ENCODE data around the gene HS1BP3. TPM values are rescaled to one million over a fixed set of nuclear protein-coding genes. Genes with fewer than 3 reads are reported as not detected.

HS1BP3 gene
- polyA plus RNA-seq, 1 donor: 30.7 TPM

DNA sequence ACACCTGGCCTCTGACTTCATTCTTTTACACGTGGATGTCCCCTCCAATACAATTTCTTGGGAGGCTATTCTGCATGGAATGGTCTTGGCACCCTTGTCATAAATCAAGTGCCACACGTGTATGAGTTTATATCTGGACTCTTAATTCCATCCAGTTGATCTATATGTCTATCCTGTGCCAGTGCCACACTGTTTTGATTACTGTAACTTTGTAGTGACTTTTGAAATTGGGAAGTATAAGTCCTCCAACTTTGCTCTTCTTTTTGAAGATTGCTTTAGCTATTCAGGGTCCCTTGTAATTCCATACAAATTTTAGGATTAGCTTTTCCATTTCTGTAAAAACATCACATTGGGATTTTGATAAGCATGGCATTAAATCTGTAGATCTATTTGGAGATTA, 43.5 kb downstream of the HS1BP3 start:
- H3K9me3 ChIP-seq (ENCODE audit: control insufficient read depth, low read depth, low read length): no peaks in the 10 kb centered on the region
- no peaks in the 10 kb centered on the region for H3K36me3 ChIP-seq (ENCODE audit: control insufficient read depth, insufficient read depth, low read length)
- no peak overlapping the region for H3K4me3 ChIP-seq (ENCODE audit: low read length)
- DNase-seq: no peak
- no peak overlapping the region for H3K27ac ChIP-seq (ENCODE audit: low read length)
- no peaks in the 10 kb centered on the region for H3K27me3 ChIP-seq (ENCODE audit: control insufficient read depth, insufficient read depth, low read length)
- WGBS (ENCODE audit: insufficient coverage, low lambda C conversion rate): no CpG with 5 or more reads among the region's 2 CpGs
- H3K4me1 ChIP-seq (ENCODE audit: control insufficient read depth, insufficient read depth, low read length): peaks cover 28% of the 10 kb centered on the region

DNA sequence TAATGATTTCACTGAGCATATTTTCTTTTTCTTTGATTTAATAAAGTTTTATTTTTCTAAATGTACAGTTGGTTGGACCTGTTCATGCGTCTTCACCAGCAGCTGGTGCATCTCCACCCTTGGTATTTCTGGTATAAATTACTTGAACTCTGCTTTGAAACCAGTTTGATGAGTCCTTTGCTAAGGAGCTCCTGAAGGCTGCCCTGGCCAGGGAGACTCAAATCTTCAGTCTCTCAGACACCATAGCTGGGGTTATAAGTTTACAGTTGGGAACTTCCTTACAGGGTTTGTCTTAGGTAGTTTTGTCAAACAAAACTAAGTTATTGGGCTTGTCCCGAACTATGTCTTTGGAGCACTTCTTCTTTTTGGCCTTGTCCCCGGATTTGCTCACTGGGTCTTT, 44.7 kb downstream of the HS1BP3 start:
- 79% methylated on average over 2 of the region's 3 CpGs for WGBS (ENCODE audit: insufficient coverage, low lambda C conversion rate)
- Histone ChIP-seq H3K9me3 (ENCODE audit: control insufficient read depth, low read depth, low read length) (no peaks in the 10 kb centered on the region), H3K27me3 (ENCODE audit: control insufficient read depth, insufficient read depth, low read length) (no peaks in the 10 kb centered on the region), H3K36me3 (ENCODE audit: control insufficient read depth, insufficient read depth, low read length) (no peaks in the 10 kb centered on the region), H3K27ac (ENCODE audit: low read length) (no peak overlapping the region), H3K4me1 (ENCODE audit: control insufficient read depth, insufficient read depth, low read length) (peaks cover 23% of the 10 kb centered on the region), H3K4me3 (ENCODE audit: low read length) (no peak overlapping the region)
- DNase-seq: no peak

- H3K36me3 ChIP-seq (ENCODE audit: control insufficient read depth, insufficient read depth, low read length): no peaks in the 10 kb centered on the region
- H3K4me1 ChIP-seq (ENCODE audit: control insufficient read depth, insufficient read depth, low read length): peaks cover 14% of the 10 kb centered on the region
- H3K27me3 ChIP-seq (ENCODE audit: control insufficient read depth, insufficient read depth, low read length): no peaks in the 10 kb centered on the region
- peak in 1 of 2 donors; percentile 46 for DNase-seq
- H3K4me3 ChIP-seq (ENCODE audit: low read length): no peak overlapping the region
- WGBS (ENCODE audit: insufficient coverage, low lambda C conversion rate): 67% methylated on average over 1 of the region's 5 CpGs
- no peaks in the 10 kb centered on the region for H3K9me3 ChIP-seq (ENCODE audit: control insufficient read depth, low read depth, low read length)
- no peak overlapping the region for H3K27ac ChIP-seq (ENCODE audit: low read length)
These were observed 45.9 kb downstream of the HS1BP3 start for GRCh38 chr2:20604951-20605381.

- Histone ChIP-seq H3K9me3 (ENCODE audit: control insufficient read depth, low read depth, low read length) (no peaks in the 10 kb centered on the region), H3K27me3 (ENCODE audit: control insufficient read depth, insufficient read depth, low read length) (no peaks in the 10 kb centered on the region), H3K27ac (ENCODE audit: low read length) (no peak overlapping the region), H3K4me3 (ENCODE audit: low read length) (no peak overlapping the region), H3K4me1 (ENCODE audit: control insufficient read depth, insufficient read depth, low read length) (peaks cover 10% of the 10 kb centered on the region), H3K36me3 (ENCODE audit: control insufficient read depth, insufficient read depth, low read length) (no peaks in the 10 kb centered on the region)
- no CpG with 5 or more reads among the region's 7 CpGs for WGBS (ENCODE audit: insufficient coverage, low lambda C conversion rate)
- DNase-seq: no peak
These were observed 46.4 kb downstream of the HS1BP3 start for GRCh38 chr2:20604401-20604911.

- no peak for DNase-seq
- Histone ChIP-seq H3K4me1 (ENCODE audit: control insufficient read depth, insufficient read depth, low read length) (peaks cover 5% of the 10 kb centered on the region), H3K36me3 (ENCODE audit: control insufficient read depth, insufficient read depth, low read length) (no peaks in the 10 kb centered on the region), H3K9me3 (ENCODE audit: control insufficient read depth, low read depth, low read length) (no peaks in the 10 kb centered on the region), H3K27ac (ENCODE audit: low read length) (no peak overlapping the region), H3K4me3 (ENCODE audit: low read length) (no peak overlapping the region), H3K27me3 (ENCODE audit: control insufficient read depth, insufficient read depth, low read length) (no peaks in the 10 kb centered on the region)
- no CpG with 5 or more reads among the region's 5 CpGs for WGBS (ENCODE audit: insufficient coverage, low lambda C conversion rate)
These were observed 47.1 kb downstream of the HS1BP3 start for GRCh38 chr2:20603791-20604190.

DNA sequence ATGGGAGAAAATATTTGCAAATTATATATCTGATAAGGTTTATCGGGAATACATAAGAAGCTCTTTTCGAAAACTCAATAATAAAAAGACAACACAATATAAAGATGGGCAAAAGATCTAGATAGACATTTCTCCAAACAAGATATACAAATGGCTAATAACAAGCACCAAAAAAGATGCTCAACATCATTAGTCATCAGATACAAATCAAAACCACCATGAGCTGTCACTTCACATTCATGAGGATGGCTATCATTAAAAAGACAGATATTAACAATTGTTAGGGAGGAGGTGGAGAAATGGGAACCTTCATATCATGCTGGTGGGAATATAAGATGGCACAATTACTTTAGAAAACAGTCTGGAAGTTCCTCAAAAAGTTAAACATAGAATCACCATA, 48.1 kb downstream of the HS1BP3 start:
- H3K27me3 ChIP-seq (ENCODE audit: control insufficient read depth, insufficient read depth, low read length): no peaks in the 10 kb centered on the region
- H3K9me3 ChIP-seq (ENCODE audit: control insufficient read depth, low read depth, low read length): no peaks in the 10 kb centered on the region
- H3K4me3 ChIP-seq (ENCODE audit: low read length): no peak overlapping the region
- H3K27ac ChIP-seq (ENCODE audit: low read length): no peak overlapping the region
- H3K36me3 ChIP-seq (ENCODE audit: control insufficient read depth, insufficient read depth, low read length): no peaks in the 10 kb centered on the region
- no peak for DNase-seq
- peaks cover 6% of the 10 kb centered on the region for H3K4me1 ChIP-seq (ENCODE audit: control insufficient read depth, insufficient read depth, low read length)
- no CpG with 5 or more reads among the region's 2 CpGs for WGBS (ENCODE audit: insufficient coverage, low lambda C conversion rate)

DNA sequence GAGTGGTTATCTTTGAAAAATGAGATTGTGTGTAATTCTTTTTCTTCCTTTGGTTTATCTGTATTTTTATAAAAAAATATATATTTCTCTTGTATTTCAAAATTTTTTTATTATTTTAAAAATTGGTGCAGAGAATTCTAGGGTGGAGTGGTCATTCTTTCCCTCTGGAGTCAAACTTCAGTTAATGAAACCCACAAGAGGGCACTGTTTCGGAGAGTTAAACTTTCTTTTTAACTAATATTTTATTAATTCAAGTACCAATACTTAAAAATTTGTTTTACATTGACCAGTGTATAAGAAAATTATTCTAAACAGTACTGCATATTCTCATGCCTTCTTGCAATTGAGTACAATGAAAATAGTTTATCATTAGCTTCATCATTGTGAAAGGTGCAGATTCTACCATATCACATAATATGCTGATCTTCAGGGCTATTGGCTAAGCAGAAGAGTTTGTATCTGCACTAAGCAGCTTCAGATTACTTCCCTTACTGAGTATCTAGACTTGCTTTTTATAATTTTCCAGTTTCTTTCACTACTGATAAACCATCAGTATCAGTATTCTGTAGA, 50.1 kb downstream of the HS1BP3 start:
- Histone ChIP-seq H3K9me3 (ENCODE audit: control insufficient read depth, low read depth, low read length) (no peaks in the 10 kb centered on the region), H3K4me3 (ENCODE audit: low read length) (no peak overlapping the region), H3K4me1 (ENCODE audit: control insufficient read depth, insufficient read depth, low read length) (peaks cover 24% of the 10 kb centered on the region), H3K27me3 (ENCODE audit: control insufficient read depth, insufficient read depth, low read length) (no peaks in the 10 kb centered on the region), H3K27ac (ENCODE audit: low read length) (no peak overlapping the region), H3K36me3 (ENCODE audit: control insufficient read depth, insufficient read depth, low read length) (no peaks in the 10 kb centered on the region)
- no CpG with 5 or more reads among the region's 1 CpG for WGBS (ENCODE audit: insufficient coverage, low lambda C conversion rate)
- DNase-seq: no peak

DNA sequence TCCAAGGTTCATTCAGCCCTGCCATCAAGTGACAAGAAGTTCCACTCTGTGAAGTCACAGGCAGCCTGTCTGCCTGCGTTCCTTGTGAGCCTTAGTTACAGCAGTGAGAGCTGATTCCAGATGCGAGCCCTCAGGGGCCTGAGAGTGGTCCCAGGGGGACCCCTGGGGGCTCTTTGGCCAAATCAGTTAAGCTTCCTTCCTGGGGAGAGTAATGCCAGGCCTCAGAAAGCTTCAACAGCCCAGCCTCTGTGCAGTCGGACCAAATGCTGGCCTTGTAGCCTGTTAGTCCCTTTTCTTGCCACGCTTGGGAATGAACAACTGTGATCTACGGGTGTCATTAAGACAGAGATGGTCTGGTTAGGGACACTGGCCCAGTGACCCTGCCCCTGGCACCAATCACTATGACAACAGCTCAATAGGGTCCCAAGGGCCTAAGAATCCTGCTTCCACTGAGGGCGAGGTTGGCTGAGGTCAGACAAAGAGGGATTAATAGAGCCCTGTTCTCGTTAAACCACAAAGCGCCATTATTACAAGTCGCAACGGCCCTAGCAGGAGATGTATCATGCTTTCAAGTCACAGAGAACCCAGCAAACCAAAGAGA, 50.9 kb downstream of the HS1BP3 start:
- no peak for DNase-seq
- Histone ChIP-seq H3K27me3 (ENCODE audit: control insufficient read depth, insufficient read depth, low read length) (no peaks in the 10 kb centered on the region), H3K4me1 (ENCODE audit: control insufficient read depth, insufficient read depth, low read length) (peaks cover 22% of the 10 kb centered on the region), H3K9me3 (ENCODE audit: control insufficient read depth, low read depth, low read length) (no peaks in the 10 kb centered on the region), H3K4me3 (ENCODE audit: low read length) (no peak overlapping the region), H3K27ac (ENCODE audit: low read length) (no peak overlapping the region), H3K36me3 (ENCODE audit: control insufficient read depth, insufficient read depth, low read length) (no peaks in the 10 kb centered on the region)
- WGBS (ENCODE audit: insufficient coverage, low lambda C conversion rate): no CpG with 5 or more reads among the region's 10 CpGs

DNA sequence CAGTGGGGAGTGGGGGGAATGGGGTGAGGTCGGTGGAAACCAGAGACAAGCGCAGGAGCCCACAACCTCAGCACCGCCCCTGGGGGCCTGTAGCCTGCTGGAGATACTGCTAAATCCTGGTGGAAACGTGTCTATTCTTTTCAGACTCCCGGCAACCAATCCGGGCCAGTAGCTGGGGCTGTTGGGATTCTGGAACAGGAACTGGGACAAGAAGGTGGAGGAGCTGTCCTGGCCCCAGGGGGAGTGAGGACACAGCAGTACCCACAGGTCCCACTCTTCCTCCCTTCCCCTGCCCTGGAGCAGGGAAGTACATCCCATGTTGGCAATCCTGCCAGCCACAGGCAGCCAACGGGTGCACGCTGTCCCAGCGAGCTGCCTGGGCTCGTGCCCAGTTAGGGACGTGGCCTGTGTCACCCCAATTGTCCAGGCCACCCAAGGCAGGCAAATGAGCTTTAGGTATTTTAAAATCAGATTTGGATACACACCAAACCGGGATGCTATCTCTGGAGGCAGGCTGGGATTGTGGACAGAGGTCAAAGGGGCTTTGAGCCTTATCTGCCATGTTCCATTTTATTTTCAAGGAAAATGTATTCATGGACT, 51.8 kb downstream of the HS1BP3 start:
- no peak for DNase-seq
- H3K4me3 ChIP-seq (ENCODE audit: low read length): no peak overlapping the region
- no CpG with 5 or more reads among the region's 12 CpGs for WGBS (ENCODE audit: insufficient coverage, low lambda C conversion rate)

GRCh38 chr2:20597860-20598183, 53.1 kb downstream of the HS1BP3 start:
- Histone ChIP-seq H3K4me1 (ENCODE audit: control insufficient read depth, insufficient read depth, low read length) (peaks cover 39% of the 10 kb centered on the region), H3K9me3 (ENCODE audit: control insufficient read depth, low read depth, low read length) (no peaks in the 10 kb centered on the region), H3K4me3 (ENCODE audit: low read length) (no peak overlapping the region), H3K36me3 (ENCODE audit: control insufficient read depth, insufficient read depth, low read length) (no peaks in the 10 kb centered on the region), H3K27ac (ENCODE audit: low read length) (no peak overlapping the region), H3K27me3 (ENCODE audit: control insufficient read depth, insufficient read depth, low read length) (no peaks in the 10 kb centered on the region)
- 100% methylated on average over 1 of the region's 6 CpGs for whole genome bisulfite sequencing (ENCODE audit: insufficient coverage, low lambda C conversion rate)
- no peak for DNase-seq

More for the DNA sequence above, 51.8 kb downstream of the HS1BP3 start:
- Histone ChIP-seq H3K4me1 (ENCODE audit: control insufficient read depth, insufficient read depth, low read length) (peaks cover 29% of the 10 kb centered on the region), H3K27ac (ENCODE audit: low read length) (no peak overlapping the region), H3K36me3 (ENCODE audit: control insufficient read depth, insufficient read depth, low read length) (no peaks in the 10 kb centered on the region), H3K27me3 (ENCODE audit: control insufficient read depth, insufficient read depth, low read length) (no peaks in the 10 kb centered on the region), H3K9me3 (ENCODE audit: control insufficient read depth, low read depth, low read length) (no peaks in the 10 kb centered on the region)

All from large intestine (tissue), 3 donors.